ENCODE results near the gene EXOSC9.

The EXOSC9 gene

GRCh38 chr4:121824950-121825349, 23.8 kb downstream of the EXOSC9 start:
- no peak for DNase-seq (ENCODE audit: low read depth)
- TF ChIP-seq POLR2A (IDR thresholded peaks at IDR 0.05; ENCODE audit: extremely low read depth, insufficient read length) (no peak), MYC (IDR thresholded peaks at IDR 0.05; ENCODE audit: low read depth, low read length) (no peak), MAX (IDR thresholded peaks at IDR 0.05; ENCODE audit: low read depth, low read length) (no peak), CTCF (IDR thresholded peaks at IDR 0.05; ENCODE audit: low read depth, low read length) (no peak)
- no peak overlapping the region for H3K4me3 ChIP-seq (ENCODE audit: low read depth, low read length)

GRCh38 chr4:121827853-121828252, 26.7 kb downstream of the EXOSC9 start:
- H3K4me3 ChIP-seq (ENCODE audit: low read depth, low read length), result no peak overlapping the region
- no peak for TF ChIP-seq MAX (IDR thresholded peaks at IDR 0.05; ENCODE audit: low read depth, low read length)
- TF ChIP-seq CTCF (IDR thresholded peaks at IDR 0.05; ENCODE audit: low read depth, low read length), result no peak
- TF ChIP-seq MYC (IDR thresholded peaks at IDR 0.05; ENCODE audit: low read depth, low read length), result no peak
- TF ChIP-seq POLR2A (IDR thresholded peaks at IDR 0.05; ENCODE audit: extremely low read depth, insufficient read length), result no peak
- no peak for DNase-seq (ENCODE audit: low read depth)

- no peak for TF ChIP-seq POLR2A (IDR thresholded peaks at IDR 0.05; ENCODE audit: extremely low read depth, insufficient read length)
- no peak overlapping the region for H3K4me3 ChIP-seq (ENCODE audit: low read depth, low read length)
- DNase-seq (ENCODE audit: low read depth), result no peak
Measured at GRCh38 chr4:121829511-121829910, 28.4 kb downstream of the EXOSC9 start.

- DNase-seq (ENCODE audit: low read depth), result no peak
- TF ChIP-seq MAX (IDR thresholded peaks at IDR 0.05; ENCODE audit: low read depth, low read length), result no peak
- TF ChIP-seq CTCF (IDR thresholded peaks at IDR 0.05; ENCODE audit: low read depth, low read length), result no peak
- TF ChIP-seq POLR2A (IDR thresholded peaks at IDR 0.05; ENCODE audit: extremely low read depth, insufficient read length), result no peak
- no peak for TF ChIP-seq MYC (IDR thresholded peaks at IDR 0.05; ENCODE audit: low read depth, low read length)
- no peak overlapping the region for H3K4me3 ChIP-seq (ENCODE audit: low read depth, low read length)
Measured at GRCh38 chr4:121838136-121838535, 37.0 kb downstream of the EXOSC9 start.

GRCh38 chr4:121842862-121843261, 41.7 kb downstream of the EXOSC9 start:
- TF ChIP-seq POLR2A (IDR thresholded peaks at IDR 0.05; ENCODE audit: extremely low read depth, insufficient read length) (no peak), MAX (IDR thresholded peaks at IDR 0.05; ENCODE audit: low read depth, low read length) (no peak), CTCF (IDR thresholded peaks at IDR 0.05; ENCODE audit: low read depth, low read length) (no peak), MYC (IDR thresholded peaks at IDR 0.05; ENCODE audit: low read depth, low read length) (no peak)
- DNase-seq (ENCODE audit: low read depth), result no peak
- no peak overlapping the region for H3K4me3 ChIP-seq (ENCODE audit: low read depth, low read length)

GRCh38 chr4:121846662-121847061, 45.5 kb downstream of the EXOSC9 start:
- no peak overlapping the region for H3K4me3 ChIP-seq (ENCODE audit: low read depth, low read length)
- DNase-seq (ENCODE audit: low read depth), result no peak
- no peak for TF ChIP-seq POLR2A (IDR thresholded peaks at IDR 0.05; ENCODE audit: extremely low read depth, insufficient read length)

GRCh38 chr4:121851354-121851753, 50.2 kb downstream of the EXOSC9 start:
- DNase-seq (ENCODE audit: low read depth), result no peak
- H3K4me3 ChIP-seq (ENCODE audit: low read depth, low read length), result no peak overlapping the region
- TF ChIP-seq MAX (IDR thresholded peaks at IDR 0.05; ENCODE audit: low read depth, low read length) (no peak), CTCF (IDR thresholded peaks at IDR 0.05; ENCODE audit: low read depth, low read length) (no peak), MYC (IDR thresholded peaks at IDR 0.05; ENCODE audit: low read depth, low read length) (no peak), POLR2A (IDR thresholded peaks at IDR 0.05; ENCODE audit: extremely low read depth, insufficient read length) (no peak)

Data from NB4 (cell line).